Right lobe of liver (tissue), 6 donors: Measurements from ENCODE around the gene KIAA1549. TPM values are rescaled to one million over a fixed set of nuclear protein-coding genes. Genes with fewer than 3 reads are reported as not detected.
A peak's percentile ranks its signal among the peaks of the same experiment; 100 is the strongest.

ENCODE experiments used
- ATAC-seq, 4 donors: fragments of 200-7000 bp; cut with Tn5 transposase; one replicate each; pipeline ENCODE4 v1.9.1; 2020; ENCODE audit warnings: mild to moderate bottlenecking in 4 of 4, moderate library complexity in 4 of 4
- DNase-seq, 3 donors: peaks; one replicate each; pipeline ENCODE4 v3.0.0-alpha.2; 2020
- H3K27ac ChIP-seq, 3 donors: fragments of 200-600 bp; one replicate each; pipeline ENCODE4 v1.8.0; 2022
- H3K27me3 ChIP-seq, 2 donors: fragments of 200-600 bp; one replicate each; pipeline ENCODE4 v1.8.0; 2022
- H3K36me3 ChIP-seq, 4 donors: fragments of 200-600 bp; sonication (generic) in 1 of 4; one replicate each; pipeline versions ENCODE4 v1.5.1 to v1.8.0; 2017 to 2022; ENCODE audit warnings: control low read depth in 1 of 4
- H3K4me1 ChIP-seq, 4 donors: fragments of 200-600 bp; sonication (generic) in 1 of 4; one replicate each; pipeline versions ENCODE4 v1.5.1 to v1.8.0; 2017 to 2022; ENCODE audit warnings: control low read depth in 1 of 4
- H3K4me3 ChIP-seq, 3 donors: fragments of 200-600 bp; one replicate each; pipeline ENCODE4 v1.8.0; 2022
- H3K9me3 ChIP-seq, 4 donors: fragments of 200-600 bp; sonication (generic) in 1 of 4; one replicate each; pipeline versions ENCODE4 v1.5.1 to v1.8.0; 2017 to 2022; ENCODE audit warnings: control low read depth in 1 of 4
- CTCF ChIP-seq, 4 donors: fragments of 200-600 bp in 3 of 4; fragments of 450-650 bp in 1 of 4; IDR thresholded peaks; one replicate each; pipeline versions ENCODE4 v1.5.1 to v1.8.0; 2016 to 2022; ENCODE audit warnings: antibody characterized with exemption in 4 of 4, mild to moderate bottlenecking in 2 of 4
- POLR2A ChIP-seq: fragments of 450-650 bp; IDR thresholded peaks from one replicate; pipeline ENCODE4 v1.6.1; 2017; ENCODE audit warnings: antibody characterized with exemption, mild to moderate bottlenecking
- WGBS: methylation state at CpG from one replicate; pipeline ENCODE4 v1.1.6; 2018; ENCODE audit warnings: low coverage, low lambda C conversion rate; ENCODE audit not compliant: insufficient coverage; ENCODE audit errors: missing lambda C conversion rate; 5-methylcytosine and 5-hydroxymethylcytosine counted together
- intact Hi-C, 2 donors: fragments of 100-400 bp; cut with DNase I; formaldehyde crosslinking; loops; one replicate each; pipeline versions ENCODE4 v1.11.2 to v1.14.1; 2022
- total RNA-seq, 6 experiments: library from RNA; depleted of rRNA in 2 of 6; stranded (reverse); fragments of >200 nt in 2 of 6; fragmentation: NEBNext Ultra II Directional in 3 of 6; extraction: Animal tissue kit (Norgen Biotek cat#: 25700) in 3 of 6; gene quantifications; one replicate each; pipeline versions ENCODE4 v1.1.0 to v1.2.4, GENCODE V29; 2016 to 2023
- donor health status: DM: no; HTN: yes; CAD: no.
- donor health status: DM: no; HTN: no; CAD: no.
- donor health status: DM: no; HTN: no; CAD: no.
- donor health status: DM: no; HTN: yes; CAD: no.
- donor health status: DM: no; HTN: yes; CAD: no.

Gene KIAA1549
- total RNA-seq, 6 experiments from 2014 or later, result 0.56 to 1.9 (median 0.68) TPM

GRCh38 chr7:138845711-138846110, 135.5 kb downstream of the KIAA1549 start:
- Histone ChIP-seq H3K27ac (no peak overlapping the region), H3K9me3 (no peaks in the 10 kb centered on the region), H3K4me3 (no peak overlapping the region), H3K27me3 (no peaks in the 10 kb centered on the region), H3K4me1 (no peaks in the 10 kb centered on the region), H3K36me3 (no peaks in the 10 kb centered on the region)
- intact Hi-C loops, result no loop called here
- WGBS, result 39% methylated on average over 2 of the region's 2 CpGs
- TF ChIP-seq POLR2A (no peak), CTCF (IDR thresholded peaks at IDR 0.05) (no peak)
- ATAC-seq (no peak), DNase-seq (no peak)

- TF ChIP-seq CTCF (IDR thresholded peaks at IDR 0.05) (no peak), POLR2A (no peak)
- DNase-seq, result no peak
- H3K27me3 ChIP-seq, result no peaks in the 10 kb centered on the region
- ATAC-seq, result no peak
- no peaks in the 10 kb centered on the region for H3K36me3 ChIP-seq
- no peak overlapping the region for H3K27ac ChIP-seq
- H3K4me1 ChIP-seq, result no peaks in the 10 kb centered on the region
- WGBS, result 78% methylated on average over 7 of the region's 20 CpGs
- no peak overlapping the region for H3K4me3 ChIP-seq
- intact Hi-C loops, result no loop called here
- no peaks in the 10 kb centered on the region for H3K9me3 ChIP-seq
These were observed 137.3 kb downstream of the KIAA1549 start for GRCh38 chr7:138843632-138844580.

GRCh38 chr7:138842111-138842510, 139.1 kb downstream of the KIAA1549 start:
- H3K9me3 ChIP-seq, result no peaks in the 10 kb centered on the region
- H3K4me1 ChIP-seq, result no peaks in the 10 kb centered on the region
- no peak overlapping the region for H3K27ac ChIP-seq
- no peaks in the 10 kb centered on the region for H3K27me3 ChIP-seq
- ATAC-seq, result no peak
- H3K36me3 ChIP-seq, result no peaks in the 10 kb centered on the region
- WGBS, result no CpG with 5 or more reads among the region's 12 CpGs
- no peak overlapping the region for H3K4me3 ChIP-seq
- TF ChIP-seq CTCF (IDR thresholded peaks at IDR 0.05) (no peak), POLR2A (no peak)
- no peak for DNase-seq
- intact Hi-C loops, result no loop called here

- intact Hi-C loops, result no loop called here
- H3K9me3 ChIP-seq, result no peaks in the 10 kb centered on the region
- H3K36me3 ChIP-seq, result no peaks in the 10 kb centered on the region
- no peak overlapping the region for H3K27ac ChIP-seq
- DNase-seq, result no peak
- TF ChIP-seq POLR2A (no peak), CTCF (IDR thresholded peaks at IDR 0.05) (no peak)
- peak in 1 of 4 donors; percentile 11 for ATAC-seq
- H3K27me3 ChIP-seq, result no peaks in the 10 kb centered on the region
- H3K4me1 ChIP-seq, result no peaks in the 10 kb centered on the region
- WGBS, result 88% methylated on average over 6 of the region's 9 CpGs
- no peak overlapping the region for H3K4me3 ChIP-seq
These were observed 143.0 kb downstream of the KIAA1549 start for GRCh38 chr7:138838166-138838565.
